GM18511 (cell line): ENCODE measurements around the gene DMRTC2.

Source experiments
- ATAC-seq: cut with Tn5 transposase; IDR thresholded peaks from one replicate; pipeline ENCODE4 v1.9.1; 2021; ENCODE audit warnings: mild to moderate bottlenecking, moderate library complexity; ENCODE audit not compliant: unreplicated experiment

The DMRTC2 gene

GRCh38 chr19:41845001-41845050, at the start of gene DMRTC2:
Gene DMRTC2, plus strand, starts transcription at chr19:41845042. Its CDS starts 2,387 bp downstream, at chr19:41847429.
- no peak for ATAC-seq

GRCh38 chr19:41796362-41796761, 48.5 kb upstream of the DMRTC2 start, which contains the start of gene CEACAM3:
Gene CEACAM3, plus strand, starts transcription at chr19:41796587. Its CDS starts 91 bp downstream, at chr19:41796678.
- no peak for ATAC-seq

GRCh38 chr19:41796901-41797300, 47.9 kb upstream of the DMRTC2 start:
- ATAC-seq: no peak

DNA sequence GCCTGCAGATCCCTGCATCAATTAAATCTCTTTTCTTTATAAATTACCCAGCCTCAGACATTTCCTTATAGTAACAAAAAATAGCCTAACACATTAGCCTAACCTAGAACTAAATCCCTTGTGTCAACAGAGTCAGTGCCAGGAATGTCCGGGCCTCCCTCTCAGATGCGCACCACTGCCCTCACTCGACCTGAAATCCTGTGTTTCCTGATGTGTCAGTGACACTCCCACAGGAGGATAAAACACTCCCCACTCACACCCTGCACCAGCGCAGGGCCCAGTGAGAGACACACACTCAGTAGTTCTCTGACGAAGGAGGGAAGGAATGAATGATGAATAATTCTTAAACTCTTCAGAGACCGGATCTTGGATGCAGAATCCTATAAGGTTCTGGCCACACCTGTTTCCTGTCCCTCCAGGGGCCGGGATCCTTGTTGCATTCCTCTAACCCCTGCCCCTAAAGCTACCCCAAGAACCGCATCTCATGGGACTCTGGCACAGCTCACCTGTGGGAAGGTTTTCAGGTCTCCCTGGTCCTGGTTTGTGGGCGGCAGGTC, 45.3 kb upstream of the DMRTC2 start:
- ATAC-seq: no peak

GRCh38 chr19:41801031-41801430, 43.8 kb upstream of the DMRTC2 start:
- no peak for ATAC-seq

DNA sequence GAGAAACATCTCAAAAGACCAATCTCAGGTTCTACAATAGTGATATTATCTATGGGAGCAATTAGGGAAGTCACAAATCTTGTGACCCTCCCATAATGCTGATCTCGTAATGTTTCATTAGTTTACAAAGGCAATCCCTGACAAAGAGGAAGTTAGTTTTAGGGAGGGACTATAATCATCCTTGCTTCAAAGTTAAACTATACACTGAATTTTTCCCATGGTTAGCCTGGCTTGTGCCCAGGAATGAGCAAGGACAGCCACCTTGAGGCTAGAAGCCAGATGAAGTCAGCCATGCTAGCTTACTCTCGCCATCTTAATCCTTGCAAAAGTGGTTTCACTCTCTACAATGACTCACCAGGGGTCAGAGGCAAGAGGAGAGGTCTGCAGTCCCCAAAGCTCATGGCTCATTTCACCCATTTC, 43.0 kb upstream of the DMRTC2 start:
- no peak for ATAC-seq

DNA sequence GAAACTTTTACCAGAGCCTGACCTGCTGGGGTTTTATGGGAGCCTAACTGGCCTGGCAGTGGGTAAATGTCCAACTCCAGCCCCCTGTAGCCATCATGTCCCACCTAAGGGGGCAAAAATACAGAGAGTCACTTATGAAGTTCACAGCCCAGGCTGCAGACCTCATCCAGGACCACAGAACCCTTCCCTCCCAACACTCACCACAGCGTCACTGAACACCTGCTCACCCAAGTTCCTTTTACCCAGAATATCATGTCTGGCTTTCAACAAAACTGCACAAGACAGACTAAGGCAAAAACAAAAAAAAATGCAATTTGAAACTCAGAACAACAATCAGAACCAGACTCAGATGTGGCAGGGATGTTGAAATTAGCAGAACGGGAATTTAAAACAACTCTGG, 42.1 kb upstream of the DMRTC2 start:
- ATAC-seq: no peak

- no peak for ATAC-seq
Observed at GRCh38 chr19:41804336-41804735, 40.5 kb upstream of the DMRTC2 start.

GRCh38 chr19:41807176-41807575, 37.7 kb upstream of the DMRTC2 start:
- ATAC-seq: no peak

GRCh38 chr19:41808663-41809566, 35.9 kb upstream of the DMRTC2 start:
- no peak for ATAC-seq

- ATAC-seq: no peak
Observed at GRCh38 chr19:41810301-41810700, 34.5 kb upstream of the DMRTC2 start.

DNA sequence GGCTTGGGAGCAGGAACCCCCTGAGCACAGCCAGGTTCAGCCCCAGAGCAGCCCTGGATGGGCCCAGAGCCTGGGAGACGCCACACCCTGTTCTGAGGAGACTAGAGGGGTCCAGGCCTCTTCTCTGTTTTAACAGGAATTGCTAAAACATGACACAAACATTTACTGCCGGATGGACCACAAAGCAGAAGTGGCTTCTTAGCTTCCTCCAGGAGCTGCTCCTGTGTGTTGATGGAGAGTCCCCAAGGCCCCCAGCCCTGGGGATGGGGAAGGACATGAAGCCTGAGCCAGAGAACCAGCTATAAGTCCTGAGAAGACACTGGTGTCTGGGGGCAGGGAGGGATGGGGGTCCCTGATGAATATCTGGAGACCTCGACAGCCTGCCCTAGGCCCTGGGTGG, 33.8 kb upstream of the DMRTC2 start:
- no peak for ATAC-seq

DNA sequence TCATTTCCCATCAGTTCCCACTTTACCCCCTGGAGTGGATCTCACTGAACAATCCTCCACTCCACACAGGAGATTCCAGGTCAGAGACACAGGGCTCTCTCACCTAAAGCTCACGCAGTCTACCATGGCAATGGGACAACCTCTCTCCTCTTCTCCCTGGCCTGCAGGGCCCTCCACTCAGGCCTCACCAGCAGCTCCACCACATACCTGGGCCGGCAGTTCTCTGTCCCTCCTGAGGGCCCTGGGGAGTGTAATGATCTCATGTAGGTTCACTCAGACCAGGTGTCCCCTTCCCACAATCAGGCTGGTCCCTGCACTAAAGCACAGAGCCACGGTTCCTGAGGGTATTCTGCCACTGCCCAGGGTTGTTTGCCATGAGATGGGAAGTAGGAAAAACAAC, 32.9 kb upstream of the DMRTC2 start:
- no peak for ATAC-seq

DNA sequence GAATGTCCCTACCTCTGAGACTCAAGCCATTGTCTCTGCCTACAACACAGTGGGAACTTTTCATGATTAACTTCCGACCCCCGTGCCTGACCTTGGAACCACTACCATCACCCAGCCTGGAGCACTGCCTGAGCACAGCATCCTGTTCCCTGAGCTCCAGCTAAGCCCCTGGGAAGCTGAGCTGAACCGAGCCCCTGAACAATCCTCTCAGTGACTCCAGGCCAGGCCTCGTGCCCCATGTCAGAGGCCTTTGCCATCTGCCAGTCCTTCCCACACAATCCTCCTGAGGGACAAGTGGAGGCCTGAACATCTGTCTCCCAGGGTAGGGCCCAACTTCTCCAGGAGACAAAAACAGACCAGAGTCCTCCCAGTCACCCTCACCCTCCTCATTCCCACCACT, 30.9 kb upstream of the DMRTC2 start:
- ATAC-seq: no peak

GRCh38 chr19:41815301-41815700, 29.5 kb upstream of the DMRTC2 start:
- ATAC-seq: no peak

DNA sequence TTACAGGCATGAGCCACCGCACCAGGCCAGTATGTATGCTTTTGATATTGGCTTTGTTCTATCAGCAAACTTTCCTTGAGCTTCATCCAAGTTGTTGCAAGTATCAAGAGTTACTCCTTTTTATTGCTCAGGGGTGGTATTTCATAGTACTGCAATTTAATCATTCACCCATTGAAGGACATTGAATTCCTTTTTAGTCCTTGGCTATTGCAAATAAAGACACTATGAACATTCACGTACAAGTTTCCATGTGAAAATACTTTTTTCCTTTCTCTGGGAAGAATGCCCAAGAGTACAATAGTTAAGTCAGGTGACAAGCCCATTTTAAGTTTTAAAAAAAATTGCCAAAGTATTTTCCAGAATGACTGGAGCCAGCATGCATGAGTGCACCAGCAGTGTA, 28.1 kb upstream of the DMRTC2 start:
- no peak for ATAC-seq

DNA sequence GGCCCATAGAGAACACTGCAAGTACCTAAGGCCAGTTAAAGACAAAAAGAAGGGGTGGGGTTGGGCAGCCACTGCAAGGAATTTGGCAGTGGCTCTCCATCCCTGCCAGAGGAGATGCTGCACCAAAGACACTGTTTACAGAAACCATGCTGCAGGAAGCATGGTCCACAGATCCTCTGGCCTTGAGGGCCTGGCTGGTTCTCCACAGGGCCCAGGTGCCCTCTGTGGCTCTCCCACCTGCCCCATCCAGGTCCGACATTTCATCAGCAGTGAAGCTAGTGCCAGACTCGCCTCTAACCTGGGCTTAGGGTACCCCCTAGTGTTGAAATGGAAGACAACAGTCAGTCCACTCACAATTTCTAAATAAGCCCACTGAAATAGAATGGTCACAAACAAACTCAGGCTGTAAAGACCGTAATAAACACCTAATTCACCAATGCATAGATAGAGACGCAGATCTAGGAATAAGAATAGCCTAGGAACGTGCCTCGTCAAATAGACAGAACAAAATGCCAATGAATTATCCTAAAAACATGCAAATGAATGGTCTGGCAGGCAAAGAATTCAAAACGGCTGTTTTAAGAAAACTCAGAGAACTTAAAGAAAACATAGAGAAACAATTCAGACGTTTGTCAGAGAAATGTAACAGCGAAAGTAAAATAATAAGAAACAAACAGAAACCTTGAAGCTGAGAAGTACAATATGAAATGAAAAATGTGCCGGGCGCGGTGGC, 23.7 kb upstream of the DMRTC2 start:
- no peak for ATAC-seq

GRCh38 chr19:41837981-41838708, 6.7 kb upstream of the DMRTC2 start:
- ATAC-seq: no peak

DNA sequence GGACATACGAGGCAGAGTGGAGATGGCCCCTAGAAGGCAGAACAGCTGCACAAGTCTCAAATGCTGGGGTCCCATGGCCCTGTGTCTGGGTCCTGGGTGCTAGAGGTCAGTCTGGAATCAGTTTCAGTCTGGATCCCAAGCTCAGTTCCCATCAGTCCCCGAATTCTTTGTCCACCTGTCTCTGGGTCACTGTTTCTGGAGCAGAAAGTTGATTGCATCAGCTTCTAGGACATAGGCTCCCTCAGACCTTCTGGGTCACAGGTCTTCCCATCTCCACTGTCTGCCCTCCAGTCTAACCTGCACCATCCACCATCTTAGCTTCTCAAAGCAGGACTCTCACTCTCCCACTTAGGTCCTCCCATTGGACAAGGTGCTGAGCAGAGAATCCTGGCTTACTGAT, 5.6 kb upstream of the DMRTC2 start:
- no peak for ATAC-seq

GRCh38 chr19:41843371-41843770, 1.5 kb upstream of the DMRTC2 start:
- ATAC-seq: no peak

GRCh38 chr19:41844601-41845000, 241 bp upstream of the DMRTC2 start, which contains the start of gene LYPD4:
Gene LYPD4, minus strand, starts transcription at chr19:41844683. Its CDS starts 5,398 bp downstream, at chr19:41839285.
- ATAC-seq: no peak
